ENCODE measurements around the gene PYGO2.

DNA sequence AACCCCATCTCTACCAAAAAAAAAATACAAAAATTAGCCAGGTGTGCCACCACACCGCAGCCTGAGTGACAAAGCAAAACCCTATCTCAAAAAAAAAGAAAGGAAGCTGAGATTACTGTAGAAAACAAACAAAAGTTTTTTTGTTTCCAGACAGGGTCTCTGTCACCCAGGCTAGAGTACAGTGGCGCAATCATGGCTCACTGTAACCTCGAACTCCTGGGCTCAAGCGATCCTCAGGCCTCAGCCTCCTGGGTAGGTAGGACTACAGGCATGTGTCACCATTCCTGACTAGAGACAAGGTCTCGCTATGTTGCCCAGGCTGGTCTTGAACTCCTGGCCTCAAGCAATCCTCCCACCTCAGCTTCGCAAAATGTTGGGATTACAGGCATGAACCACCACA, 2.8 kb upstream of the PYGO2 start:
- TF ChIP-seq, protein P1, sequence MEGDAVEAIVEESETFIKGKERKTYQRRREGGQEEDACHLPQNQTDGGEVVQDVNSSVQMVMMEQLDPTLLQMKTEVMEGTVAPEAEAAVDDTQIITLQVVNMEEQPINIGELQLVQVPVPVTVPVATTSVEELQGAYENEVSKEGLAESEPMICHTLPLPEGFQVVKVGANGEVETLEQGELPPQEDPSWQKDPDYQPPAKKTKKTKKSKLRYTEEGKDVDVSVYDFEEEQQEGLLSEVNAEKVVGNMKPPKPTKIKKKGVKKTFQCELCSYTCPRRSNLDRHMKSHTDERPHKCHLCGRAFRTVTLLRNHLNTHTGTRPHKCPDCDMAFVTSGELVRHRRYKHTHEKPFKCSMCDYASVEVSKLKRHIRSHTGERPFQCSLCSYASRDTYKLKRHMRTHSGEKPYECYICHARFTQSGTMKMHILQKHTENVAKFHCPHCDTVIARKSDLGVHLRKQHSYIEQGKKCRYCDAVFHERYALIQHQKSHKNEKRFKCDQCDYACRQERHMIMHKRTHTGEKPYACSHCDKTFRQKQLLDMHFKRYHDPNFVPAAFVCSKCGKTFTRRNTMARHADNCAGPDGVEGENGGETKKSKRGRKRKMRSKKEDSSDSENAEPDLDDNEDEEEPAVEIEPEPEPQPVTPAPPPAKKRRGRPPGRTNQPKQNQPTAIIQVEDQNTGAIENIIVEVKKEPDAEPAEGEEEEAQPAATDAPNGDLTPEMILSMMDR (conservative IDR thresholded peaks at IDR 0.05; ENCODE audit: low read length): no peak
- TF ChIP-seq EZH2phosphoT487 (IDR thresholded peaks at IDR 0.05; ENCODE audit: borderline replicate concordance, low read depth, low read length): no peak
